Measurements from ENCODE around the gene NFXL1. TPM values are rescaled to one million over a fixed set of nuclear protein-coding genes. Genes with fewer than 3 reads are reported as not detected.

Gene NFXL1
- total RNA-seq, 1 experiment from 2014 or later = 15.7 TPM

DNA sequence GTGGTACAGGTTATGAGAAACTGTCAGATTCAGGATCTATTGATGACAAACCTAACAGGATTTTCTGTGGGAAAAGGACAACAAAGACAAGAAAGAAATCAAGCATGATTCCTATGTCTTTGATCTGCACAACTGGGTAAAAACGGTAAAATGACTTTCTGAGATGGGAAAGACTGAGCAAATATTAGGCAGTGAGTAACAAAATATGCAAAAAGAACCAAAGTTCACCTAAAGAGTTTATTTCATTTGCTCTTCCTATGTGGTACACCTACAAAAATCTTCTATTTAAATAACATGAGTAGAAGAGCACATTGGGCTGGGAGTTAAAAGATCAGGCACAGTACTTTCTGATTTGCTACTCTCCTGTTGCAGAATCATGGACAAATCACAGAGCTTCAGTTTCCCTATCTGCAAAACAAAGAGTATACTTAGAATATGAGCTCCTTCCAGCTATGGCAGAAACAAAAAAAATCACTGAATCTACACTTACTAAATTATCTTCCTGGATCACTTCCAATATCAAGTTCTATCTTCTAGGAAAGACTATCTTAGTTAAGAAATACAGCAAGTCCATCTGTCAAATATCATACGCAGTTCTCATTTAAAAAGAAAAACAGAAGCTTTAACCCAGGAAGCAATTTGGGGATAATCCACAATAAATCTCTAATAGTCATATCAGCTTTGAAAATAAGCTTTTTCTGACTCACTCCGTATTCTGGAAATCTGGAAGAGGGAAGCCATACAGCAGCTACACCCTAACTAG lies 37.4 kb downstream of the NFXL1 start:
- Histone ChIP-seq H3K4me1 (replicated peaks; ENCODE audit: insufficient read depth) (no peaks in the 10 kb centered on the region), H3K9me2 (ENCODE audit: insufficient read depth) (no peaks in the 10 kb centered on the region), H3F3A (ENCODE audit: insufficient read depth, low read depth) (0 out of 2 replicates have a peak, but pooled peaks cover 3% of the 10 kb centered on the region), H3K27me3 (ENCODE audit: insufficient read depth, low read depth) (no peaks in the 10 kb centered on the region), H3K79me2 (ENCODE audit: low read depth) (no peaks in the 10 kb centered on the region), H3K36me3 (ENCODE audit: low read depth) (peaks cover 59% of the 10 kb centered on the region), H4K20me1 (ENCODE audit: insufficient read depth) (no peaks in the 10 kb centered on the region), H3K9me3 (ENCODE audit: insufficient read depth, low read depth) (no peaks in the 10 kb centered on the region; the same call in 1 of the 2 replicates), H3K4me2 (no peak overlapping the region), H3K27ac (no peak overlapping the region), H3K4me3 (no peak overlapping the region), H2AFZ (no peak overlapping the region)
- intact Hi-C loops (cut with micrococcal nuclease; ENCODE audit: unreplicated experiment) = loop anchor here (2.0 kb wide), 1 partner anchor 26 kb away; no protein-coding TSS in a partner anchor
- POLR2A ChIA-PET (ENCODE audit: unreplicated experiment) = no interaction called here
- no peak for DNase-seq
- no TSS peak for BruUV-seq (replicated peaks)
- CTCF ChIA-PET = no interaction called here
- TF ChIP-seq EZH2 (IDR thresholded peaks at IDR 0.05; ENCODE audit: low read depth) (no peak), CTCF (conservative IDR thresholded peaks at IDR 0.05) (no peak)

DNA sequence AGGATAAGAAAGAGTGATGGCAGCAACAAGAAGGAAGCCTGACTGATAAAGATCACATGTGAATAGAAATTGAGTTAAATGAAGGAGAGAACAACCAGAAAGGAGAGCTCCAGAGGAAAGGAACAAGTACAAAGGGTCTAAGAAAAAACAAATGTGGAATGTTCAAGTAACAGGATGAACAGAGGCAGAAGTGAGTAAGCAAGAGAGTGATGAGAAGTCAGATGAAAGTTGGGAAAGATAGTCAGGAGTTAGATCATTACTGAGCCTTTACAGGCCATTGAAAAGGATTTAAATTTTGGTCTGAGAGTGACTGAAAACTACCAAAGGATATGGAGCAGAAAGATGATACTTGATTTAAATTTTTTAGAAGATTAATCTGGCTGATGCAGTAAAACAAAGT lies 38.1 kb downstream of the NFXL1 start:
- Histone ChIP-seq H3K9me2 (ENCODE audit: insufficient read depth) (no peaks in the 10 kb centered on the region), H2AFZ (no peak overlapping the region), H3K4me3 (no peak overlapping the region), H3K9me3 (ENCODE audit: insufficient read depth, low read depth) (no peaks in the 10 kb centered on the region; the same call in 1 of the 2 replicates), H3K27ac (no peak overlapping the region), H3K4me1 (replicated peaks; ENCODE audit: insufficient read depth) (no peaks in the 10 kb centered on the region), H3K79me2 (ENCODE audit: low read depth) (no peaks in the 10 kb centered on the region), H3K36me3 (ENCODE audit: low read depth) (peaks cover 57% of the 10 kb centered on the region), H3K27me3 (ENCODE audit: insufficient read depth, low read depth) (no peaks in the 10 kb centered on the region), H4K20me1 (ENCODE audit: insufficient read depth) (no peaks in the 10 kb centered on the region), H3K4me2 (no peak overlapping the region), H3F3A (ENCODE audit: insufficient read depth, low read depth) (0 out of 2 replicates have a peak, but pooled peaks cover 3% of the 10 kb centered on the region)
- ChIA-PET CTCF (no interaction called here), POLR2A (ENCODE audit: unreplicated experiment) (no interaction called here)
- no TSS peak for BruUV-seq (replicated peaks)
- TF ChIP-seq EZH2 (IDR thresholded peaks at IDR 0.05; ENCODE audit: low read depth) (no peak), CTCF (conservative IDR thresholded peaks at IDR 0.05) (no peak)
- intact Hi-C loops (cut with micrococcal nuclease; ENCODE audit: unreplicated experiment) = loop anchor here (2.0 kb wide), 1 partner anchor 26 kb away; no protein-coding TSS in a partner anchor
- DNase-seq = no peak

DNA sequence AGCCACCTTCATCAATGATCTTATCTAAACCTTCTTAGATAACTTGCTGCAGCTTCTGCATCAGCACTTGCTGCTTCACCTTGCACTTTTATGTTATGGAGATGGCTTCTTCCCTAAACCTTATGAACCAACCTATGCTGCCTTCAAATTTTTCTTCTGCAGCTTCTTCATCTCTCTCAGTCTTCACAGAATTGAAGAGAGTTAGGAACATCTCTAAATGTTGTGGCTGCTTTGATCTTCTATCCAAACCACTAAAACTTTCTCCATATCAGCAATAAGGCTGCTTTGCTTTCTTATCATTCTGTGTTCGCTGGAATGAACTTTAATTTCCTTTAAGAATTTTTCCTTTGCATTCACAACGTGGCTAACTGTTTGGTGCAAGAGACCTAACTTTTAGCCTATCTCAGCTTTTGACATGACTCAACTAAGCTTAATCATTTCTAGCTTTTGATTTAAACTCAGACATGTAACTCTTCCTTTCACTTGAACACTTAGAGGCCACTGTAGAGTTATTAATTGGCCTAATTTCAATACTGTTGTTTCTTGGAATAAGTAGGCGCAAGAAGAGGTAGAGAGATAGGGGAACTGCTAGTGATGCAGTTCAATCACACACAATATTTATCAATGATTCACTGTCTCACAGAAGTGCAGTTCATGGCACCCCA lies 40.4 kb downstream of the NFXL1 start:
- H3K36me3 ChIP-seq (ENCODE audit: low read depth) = peaks cover 54% of the 10 kb centered on the region
- H3K9me3 ChIP-seq (ENCODE audit: insufficient read depth, low read depth) = no peaks in the 10 kb centered on the region; the same call in 1 of the 2 replicates
- H2AFZ ChIP-seq = no peak overlapping the region
- H3K27ac ChIP-seq = no peak overlapping the region
- CTCF ChIA-PET = interaction anchor here (0.6 kb wide), 1 partner anchor 343 kb away, joined by 3 read pairs; no protein-coding TSS in a partner anchor
- H3K4me2 ChIP-seq = no peak overlapping the region
- no peaks in the 10 kb centered on the region for H3K27me3 ChIP-seq (ENCODE audit: insufficient read depth, low read depth)
- intact Hi-C loops (cut with micrococcal nuclease; ENCODE audit: unreplicated experiment) = no loop called here
- 0 out of 2 replicates have a peak, but pooled peaks cover 3% of the 10 kb centered on the region for H3F3A ChIP-seq (ENCODE audit: insufficient read depth, low read depth)
- no peaks in the 10 kb centered on the region for H3K9me2 ChIP-seq (ENCODE audit: insufficient read depth)
- POLR2A ChIA-PET (ENCODE audit: unreplicated experiment) = no interaction called here
- no peak for DNase-seq
- no peaks in the 10 kb centered on the region; the same call in 1 of the 2 replicates for H4K20me1 ChIP-seq (ENCODE audit: insufficient read depth)
- no peaks in the 10 kb centered on the region for H3K79me2 ChIP-seq (ENCODE audit: low read depth)
- BruUV-seq (replicated peaks) = no TSS peak
- no peak overlapping the region for H3K4me3 ChIP-seq
- no peaks in the 10 kb centered on the region for H3K4me1 ChIP-seq (replicated peaks; ENCODE audit: insufficient read depth)
- TF ChIP-seq EZH2 (IDR thresholded peaks at IDR 0.05; ENCODE audit: low read depth) (no peak), CTCF (conservative IDR thresholded peaks at IDR 0.05) (no peak)

Data from PC-9 (cell line).